Measurements from ENCODE around the gene PRUNE2.

The PRUNE2 gene

DNA sequence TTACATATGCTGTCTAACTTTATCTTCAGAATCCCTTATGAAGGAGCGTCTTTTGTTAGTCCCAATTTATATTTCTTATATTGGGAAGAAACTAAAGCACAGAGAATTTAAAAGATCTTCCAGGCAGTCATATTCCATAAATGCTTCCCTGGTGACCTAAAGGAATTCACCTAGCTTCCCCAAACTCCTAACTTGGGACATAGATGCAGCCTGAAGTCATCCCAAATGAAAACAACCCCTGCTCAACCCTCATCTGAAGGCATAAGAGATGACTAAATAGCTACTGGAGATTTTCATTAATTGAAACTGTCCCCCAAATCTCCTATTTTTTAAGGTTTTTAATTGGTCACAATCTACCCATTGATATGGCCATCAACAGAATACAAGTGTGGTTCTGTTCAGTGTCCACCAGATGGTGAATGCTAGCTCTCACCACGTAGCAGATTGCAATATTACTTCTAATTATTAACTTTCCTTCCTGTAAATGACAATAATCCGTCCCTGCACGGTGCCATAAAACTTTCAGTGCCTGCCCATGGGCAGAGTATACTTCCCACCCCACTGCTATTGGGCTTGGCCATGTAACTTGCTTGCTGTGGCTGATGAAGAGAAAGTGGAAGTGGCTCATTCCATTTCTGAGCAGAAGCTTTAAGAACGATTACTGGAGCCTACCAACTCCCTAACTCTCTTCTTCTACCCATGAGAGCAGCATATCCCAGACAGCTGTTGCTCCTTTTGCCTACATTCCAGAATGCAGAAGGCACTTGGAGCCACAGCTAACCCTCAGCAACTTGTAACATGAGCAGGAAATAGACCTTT, 18.7 kb downstream of the PRUNE2 start:
- Histone ChIP-seq H3K36me3 (ENCODE audit: insufficient read depth, low read length) (no peaks in the 10 kb centered on the region), H3K27ac (ENCODE audit: low read depth, low read length) (peak overlapping the region; percentile 62), H3K9ac (ENCODE audit: low read depth, low read length) (peak overlapping the region; percentile 22; the same call in 1 of the 2 replicates), H3K4me3 (ENCODE audit: low read length) (no peak overlapping the region), H3K9me3 (ENCODE audit: insufficient read depth, low read depth, low read length) (no peaks in the 10 kb centered on the region), H3K4me1 (ENCODE audit: insufficient read depth, low read length) (peaks cover 19% of the 10 kb centered on the region), H3K27me3 (ENCODE audit: insufficient read depth, low read length) (no peaks in the 10 kb centered on the region)
- 84% methylated on average over 4 of the region's 5 CpGs for WGBS

DNA sequence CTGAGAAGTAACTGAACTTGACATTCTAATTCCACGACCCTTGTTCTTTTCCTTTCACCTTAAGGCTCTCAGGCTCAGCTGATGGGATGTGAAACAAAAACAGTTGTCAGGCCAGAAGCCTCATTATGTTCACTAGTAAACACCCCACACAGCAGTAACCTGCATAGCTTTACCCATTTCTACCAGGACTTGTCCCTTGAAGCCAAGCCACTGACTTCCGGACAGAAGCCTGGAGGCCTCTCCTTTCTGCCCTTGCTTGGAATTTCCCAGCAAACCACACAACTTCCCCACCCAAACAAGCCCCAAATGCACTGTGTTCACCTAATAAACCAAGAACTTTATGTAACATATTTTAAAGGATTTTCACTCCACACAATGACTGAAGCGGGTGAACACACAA, 19.6 kb downstream of the PRUNE2 start:
- no peak overlapping the region for H3K27ac ChIP-seq (ENCODE audit: low read depth, low read length)
- H3K27me3 ChIP-seq (ENCODE audit: insufficient read depth, low read length), result no peaks in the 10 kb centered on the region
- 97% methylated on average over 2 of the region's 3 CpGs for WGBS
- H3K36me3 ChIP-seq (ENCODE audit: insufficient read depth, low read length), result no peaks in the 10 kb centered on the region
- H3K4me3 ChIP-seq (ENCODE audit: low read length), result no peak overlapping the region
- H3K9ac ChIP-seq (ENCODE audit: low read depth, low read length), result no peak overlapping the region
- H3K4me1 ChIP-seq (ENCODE audit: insufficient read depth, low read length), result peaks cover 19% of the 10 kb centered on the region
- H3K9me3 ChIP-seq (ENCODE audit: insufficient read depth, low read depth, low read length), result no peaks in the 10 kb centered on the region

- no peaks in the 10 kb centered on the region for H3K27me3 ChIP-seq (ENCODE audit: insufficient read depth, low read length)
- no peaks in the 10 kb centered on the region for H3K36me3 ChIP-seq (ENCODE audit: insufficient read depth, low read length)
- H3K4me1 ChIP-seq (ENCODE audit: insufficient read depth, low read length), result peaks cover 19% of the 10 kb centered on the region
- H3K9ac ChIP-seq (ENCODE audit: low read depth, low read length), result no peak overlapping the region
- no peak overlapping the region for H3K27ac ChIP-seq (ENCODE audit: low read depth, low read length)
- WGBS, result no CpG with 5 or more reads among the region's 1 CpG
- no peak overlapping the region for H3K4me3 ChIP-seq (ENCODE audit: low read length)
- H3K9me3 ChIP-seq (ENCODE audit: insufficient read depth, low read depth, low read length), result no peaks in the 10 kb centered on the region
Measured at GRCh38 chr9:76884823-76885222, 21.1 kb downstream of the PRUNE2 start.

- H3K9ac ChIP-seq (ENCODE audit: low read depth, low read length), result no peak overlapping the region
- 78% methylated on average over 3 of the region's 3 CpGs for WGBS
- H3K27ac ChIP-seq (ENCODE audit: low read depth, low read length), result peak overlapping the region; percentile 13; the same call in 1 of the 2 replicates
- peaks cover 19% of the 10 kb centered on the region for H3K4me1 ChIP-seq (ENCODE audit: insufficient read depth, low read length)
- H3K4me3 ChIP-seq (ENCODE audit: low read length), result no peak overlapping the region
- no peaks in the 10 kb centered on the region for H3K36me3 ChIP-seq (ENCODE audit: insufficient read depth, low read length)
- H3K27me3 ChIP-seq (ENCODE audit: insufficient read depth, low read length), result no peaks in the 10 kb centered on the region
- no peaks in the 10 kb centered on the region for H3K9me3 ChIP-seq (ENCODE audit: insufficient read depth, low read depth, low read length)
Measured at GRCh38 chr9:76883341-76883855, 22.5 kb downstream of the PRUNE2 start.

DNA sequence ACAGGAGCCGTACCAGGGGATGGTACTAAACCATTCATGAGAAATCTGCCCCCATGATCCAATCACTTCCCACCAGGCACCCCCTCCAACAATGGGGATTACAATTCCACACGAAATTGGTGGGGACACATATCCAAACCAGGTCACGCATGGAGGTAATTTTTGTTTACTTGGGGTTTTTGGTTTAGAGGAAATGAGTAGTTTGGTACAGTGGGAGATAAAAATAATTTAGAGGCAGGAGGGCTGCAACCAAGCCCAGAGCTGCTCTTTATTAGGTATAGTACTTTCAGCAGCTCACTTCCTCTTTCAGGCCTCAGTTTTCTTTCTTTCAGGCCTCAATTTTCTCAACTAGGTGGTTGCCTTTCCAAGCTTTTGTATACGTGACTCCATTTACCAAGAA, 23.2 kb downstream of the PRUNE2 start:
- H3K4me1 ChIP-seq (ENCODE audit: insufficient read depth, low read length), result peaks cover 15% of the 10 kb centered on the region
- no peaks in the 10 kb centered on the region for H3K27me3 ChIP-seq (ENCODE audit: insufficient read depth, low read length)
- H3K9ac ChIP-seq (ENCODE audit: low read depth, low read length), result no peak overlapping the region
- H3K9me3 ChIP-seq (ENCODE audit: insufficient read depth, low read depth, low read length), result no peaks in the 10 kb centered on the region
- no peak overlapping the region for H3K27ac ChIP-seq (ENCODE audit: low read depth, low read length)
- no peak overlapping the region for H3K4me3 ChIP-seq (ENCODE audit: low read length)
- 90% methylated on average over 4 of the region's 4 CpGs for WGBS
- H3K36me3 ChIP-seq (ENCODE audit: insufficient read depth, low read length), result no peaks in the 10 kb centered on the region

- Histone ChIP-seq H3K27ac (ENCODE audit: low read depth, low read length) (no peak overlapping the region), H3K9ac (ENCODE audit: low read depth, low read length) (no peak overlapping the region), H3K27me3 (ENCODE audit: insufficient read depth, low read length) (no peaks in the 10 kb centered on the region), H3K36me3 (ENCODE audit: insufficient read depth, low read length) (no peaks in the 10 kb centered on the region), H3K4me1 (ENCODE audit: insufficient read depth, low read length) (peaks cover 5% of the 10 kb centered on the region; the same call in 1 of the 2 replicates), H3K4me3 (ENCODE audit: low read length) (no peak overlapping the region), H3K9me3 (ENCODE audit: insufficient read depth, low read depth, low read length) (no peaks in the 10 kb centered on the region)
- WGBS, result 89% methylated on average over 2 of the region's 2 CpGs
Measured at GRCh38 chr9:76880210-76880609, 25.7 kb downstream of the PRUNE2 start.

GRCh38 chr9:76878933-76879332, 27.0 kb downstream of the PRUNE2 start:
- Histone ChIP-seq H3K9me3 (ENCODE audit: insufficient read depth, low read depth, low read length) (no peaks in the 10 kb centered on the region), H3K4me1 (ENCODE audit: insufficient read depth, low read length) (peaks cover 9% of the 10 kb centered on the region), H3K27ac (ENCODE audit: low read depth, low read length) (no peak overlapping the region), H3K36me3 (ENCODE audit: insufficient read depth, low read length) (no peaks in the 10 kb centered on the region), H3K27me3 (ENCODE audit: insufficient read depth, low read length) (no peaks in the 10 kb centered on the region), H3K4me3 (ENCODE audit: low read length) (no peak overlapping the region), H3K9ac (ENCODE audit: low read depth, low read length) (no peak overlapping the region)
- WGBS, result 94% methylated on average over 3 of the region's 3 CpGs

DNA sequence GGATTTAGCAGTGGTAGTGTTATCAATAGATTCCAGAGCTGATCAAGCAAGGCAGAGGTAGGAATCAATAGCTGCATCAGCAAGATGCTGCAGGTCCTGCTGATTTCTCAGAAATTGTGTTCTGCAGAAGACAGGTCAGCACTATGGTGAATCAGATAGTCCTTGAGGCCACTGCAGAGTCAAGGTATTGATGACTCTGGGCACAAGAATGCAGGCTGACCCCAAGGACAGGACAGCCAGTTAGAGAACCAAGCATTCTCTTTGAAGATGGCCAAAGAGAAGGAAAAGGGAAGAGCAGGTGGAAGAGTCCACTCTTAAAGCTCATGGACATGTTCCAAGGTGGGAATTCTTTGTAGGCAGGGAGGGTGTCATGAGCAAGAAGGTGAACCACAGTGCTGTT, 28.0 kb downstream of the PRUNE2 start:
- H3K27me3 ChIP-seq (ENCODE audit: insufficient read depth, low read length), result no peaks in the 10 kb centered on the region
- no peak overlapping the region for H3K4me3 ChIP-seq (ENCODE audit: low read length)
- H3K9me3 ChIP-seq (ENCODE audit: insufficient read depth, low read depth, low read length), result no peaks in the 10 kb centered on the region
- H3K27ac ChIP-seq (ENCODE audit: low read depth, low read length), result no peak overlapping the region
- H3K4me1 ChIP-seq (ENCODE audit: insufficient read depth, low read length), result peaks cover 14% of the 10 kb centered on the region
- no peaks in the 10 kb centered on the region for H3K36me3 ChIP-seq (ENCODE audit: insufficient read depth, low read length)
- H3K9ac ChIP-seq (ENCODE audit: low read depth, low read length), result no peak overlapping the region

DNA sequence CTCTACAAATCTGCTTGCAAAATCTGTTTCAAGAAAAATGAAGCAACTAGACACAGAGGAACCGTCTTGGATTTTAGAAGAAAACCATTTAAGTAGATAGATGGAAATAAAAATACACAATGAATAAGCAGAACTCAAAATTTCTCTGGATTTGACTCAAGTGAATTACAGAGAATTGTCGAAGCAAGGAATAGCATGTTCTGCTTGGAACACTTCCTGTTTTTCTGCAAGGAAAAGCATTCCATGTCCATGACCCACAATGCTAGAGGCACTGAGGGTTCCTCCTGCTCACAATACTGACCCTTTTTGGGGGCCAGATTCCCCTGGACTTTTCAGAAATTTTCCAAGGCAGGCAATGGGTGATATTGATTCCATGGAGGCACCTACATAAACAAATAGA, 29.8 kb downstream of the PRUNE2 start:
- Histone ChIP-seq H3K27ac (ENCODE audit: low read depth, low read length) (no peak overlapping the region), H3K9ac (ENCODE audit: low read depth, low read length) (no peak overlapping the region), H3K36me3 (ENCODE audit: insufficient read depth, low read length) (no peaks in the 10 kb centered on the region), H3K4me3 (ENCODE audit: low read length) (no peak overlapping the region), H3K4me1 (ENCODE audit: insufficient read depth, low read length) (peaks cover 18% of the 10 kb centered on the region), H3K27me3 (ENCODE audit: insufficient read depth, low read length) (no peaks in the 10 kb centered on the region), H3K9me3 (ENCODE audit: insufficient read depth, low read depth, low read length) (no peaks in the 10 kb centered on the region)
- 93% methylated on average over 1 of the region's 2 CpGs for WGBS

GRCh38 chr9:76873821-76874220, 32.1 kb downstream of the PRUNE2 start:
- Histone ChIP-seq H3K36me3 (ENCODE audit: insufficient read depth, low read length) (no peaks in the 10 kb centered on the region), H3K9ac (ENCODE audit: low read depth, low read length) (peak overlapping the region; percentile 22; the same call in 1 of the 2 replicates), H3K27me3 (ENCODE audit: insufficient read depth, low read length) (no peaks in the 10 kb centered on the region), H3K9me3 (ENCODE audit: insufficient read depth, low read depth, low read length) (no peaks in the 10 kb centered on the region), H3K27ac (ENCODE audit: low read depth, low read length) (0 out of 2 replicates have a peak overlapping the region, but pooled peaks have one; percentile 42), H3K4me1 (ENCODE audit: insufficient read depth, low read length) (peaks cover 21% of the 10 kb centered on the region), H3K4me3 (ENCODE audit: low read length) (peak overlapping the region; percentile 16; the same call in 1 of the 2 replicates)
- 94% methylated on average over 1 of the region's 2 CpGs for WGBS

GRCh38 chr9:76873056-76873792, 32.7 kb downstream of the PRUNE2 start:
- Histone ChIP-seq H3K4me1 (ENCODE audit: insufficient read depth, low read length) (peaks cover 25% of the 10 kb centered on the region), H3K9me3 (ENCODE audit: insufficient read depth, low read depth, low read length) (no peaks in the 10 kb centered on the region), H3K4me3 (ENCODE audit: low read length) (peak overlapping the region; percentile 16; the same call in 1 of the 2 replicates), H3K27ac (ENCODE audit: low read depth, low read length) (0 out of 2 replicates have a peak overlapping the region, but pooled peaks have one; percentile 42), H3K27me3 (ENCODE audit: insufficient read depth, low read length) (no peaks in the 10 kb centered on the region), H3K36me3 (ENCODE audit: insufficient read depth, low read length) (no peaks in the 10 kb centered on the region), H3K9ac (ENCODE audit: low read depth, low read length) (peak overlapping the region; percentile 22; the same call in 1 of the 2 replicates)
- 22% methylated on average over 12 of the region's 13 CpGs for WGBS
